ENCODE measurements around the gene PCSK5. TPM values are rescaled to one million over a fixed set of nuclear protein-coding genes. Genes with fewer than 3 reads are reported as not detected.

Gene PCSK5
- total and polyA plus RNA-seq, 2 of the 8 experiments (the other 6 are each of a cell fraction or from before 2014, with no cell fraction given), result 5.5 to 10.7 TPM

- no peak overlapping the region for H3K4me2 ChIP-seq (ENCODE audit: insufficient read depth in 1 of 2, low read depth in 2 of 2, low read length in 2 of 2)
- no peaks in the 10 kb centered on the region for H3K79me2 ChIP-seq (ENCODE audit: control insufficient read depth in 1 of 2, insufficient read depth in 2 of 2, low read length in 2 of 2)
- H3K23ac ChIP-seq (ENCODE audit: insufficient read length), result no peak overlapping the region
- no peaks in the 10 kb centered on the region for H4K20me1 ChIP-seq (replicated peaks in 1 of 2; ENCODE audit: control insufficient read depth in 1 of 2, insufficient read depth in 2 of 2, low read length in 2 of 2)
- 90% methylated on average over 2 of the region's 2 CpGs; no CpG with 5 or more reads in 1 of the 2 experiments for WGBS, 2 experiments (ENCODE audit: extremely low coverage in 1 of 2, insufficient coverage in 1 of 2, insufficient read length in 1 of 2, insufficient replicate concordance in 2 of 2, low coverage in 1 of 2, low lambda C conversion rate in 2 of 2, missing lambda C conversion rate in 1 of 2)
- POLR2A ChIA-PET (ENCODE audit: partially characterized antibody), result no interaction called here
- H3K56ac ChIP-seq (replicated peaks; ENCODE audit: insufficient read length, low read depth, low read length), result no peak overlapping the region
- no peak overlapping the region for H4K8ac ChIP-seq (ENCODE audit: extremely low read depth, insufficient read depth, low read length)
- FAIRE-seq, result no peak
- no peaks in the 10 kb centered on the region for H3K9me3 ChIP-seq (ENCODE audit: insufficient read depth in 2 of 2, low read depth in 1 of 2, low read length in 1 of 2)
- H3K27me3 ChIP-seq (replicated peaks in 1 of 4; ENCODE audit: control insufficient read depth in 3 of 4, extremely low read depth in 1 of 4, insufficient read depth in 3 of 4, low read length in 3 of 4), result no peaks in the 10 kb centered on the region
- H3K9ac ChIP-seq (replicated peaks in 1 of 4; ENCODE audit: extremely low read depth in 1 of 4, low read depth in 3 of 4, low read length in 3 of 4), result no peak overlapping the region
- H3K4me1 ChIP-seq (replicated peaks in 1 of 4; ENCODE audit: control insufficient read depth in 3 of 4, insufficient read depth in 4 of 4, low read length in 3 of 4), result no peaks in the 10 kb centered on the region
- H3K23me2 ChIP-seq (ENCODE audit: low read depth, low read length), result no peaks in the 10 kb centered on the region
- H2BK12ac ChIP-seq (ENCODE audit: low read depth, low read length), result no peak overlapping the region
- H3K79me1 ChIP-seq (ENCODE audit: low read depth, low read length), result no peaks in the 10 kb centered on the region
- no peak overlapping the region for H3K4ac ChIP-seq (replicated peaks; ENCODE audit: insufficient read length, low read depth, low read length)
- no peak overlapping the region for H2BK120ac ChIP-seq (replicated peaks; ENCODE audit: low read depth, low read length)
- H2BK20ac ChIP-seq (ENCODE audit: low read length), result no peak overlapping the region
- DNase-seq (ENCODE audit: low read depth in 1 of 2, low spot score in 2 of 2), result no peak
- no peak overlapping the region for H3K14ac ChIP-seq (ENCODE audit: insufficient read length)
- CTCF ChIA-PET (ENCODE audit: partially characterized antibody), result no interaction called here
- H4K5ac ChIP-seq (ENCODE audit: insufficient read length, low read depth, low read length), result no peak overlapping the region
- H2AK5ac ChIP-seq (ENCODE audit: low read depth, low read length), result no peak overlapping the region
- H3K36me3 ChIP-seq (ENCODE audit: control insufficient read depth in 2 of 4, insufficient read depth in 4 of 4, low read length in 3 of 4), result no peaks in the 10 kb centered on the region
- no peak overlapping the region for H2AFZ ChIP-seq (ENCODE audit: low read length)
- no peak overlapping the region for H3K27ac ChIP-seq (ENCODE audit: low read depth, low read length)
- H4K91ac ChIP-seq (replicated peaks; ENCODE audit: insufficient read length, low read length), result no peak overlapping the region
- no peak overlapping the region for H2BK15ac ChIP-seq (ENCODE audit: low read length)
- no peak overlapping the region for H2BK5ac ChIP-seq (ENCODE audit: low read depth, low read length)
- H3K18ac ChIP-seq (ENCODE audit: extremely low read depth, low read length), result no peak overlapping the region
- no peak overlapping the region for H3K4me3 ChIP-seq (ENCODE audit: extremely low read depth in 1 of 4, insufficient read depth in 2 of 4, low read depth in 3 of 4, low read length in 4 of 4)
- TF ChIP-seq EGR1 (IDR thresholded peaks at IDR 0.05; ENCODE audit: borderline replicate concordance, low read depth, low read length), result no peak
- TF ChIP-seq HDAC2 (IDR thresholded peaks at IDR 0.05; ENCODE audit: borderline replicate concordance in 1 of 2, low read depth in 2 of 2, low read length in 2 of 2), result no peak
- no peak for TF ChIP-seq KDM5A (IDR thresholded peaks at IDR 0.05; ENCODE audit: low read length)
- TF ChIP-seq KDM4A (IDR thresholded peaks at IDR 0.05; ENCODE audit: low read depth, low read length, severe bottlenecking), result no peak
- TF ChIP-seq TBP (IDR thresholded peaks at IDR 0.05; ENCODE audit: low read depth, low read length), result no peak
- no peak for TF ChIP-seq JUN (IDR thresholded peaks at IDR 0.05; ENCODE audit: low read depth, low read length)
- no peak for TF ChIP-seq TEAD4 (IDR thresholded peaks at IDR 0.05; ENCODE audit: low read depth, low read length)
- TF ChIP-seq RXRA (IDR thresholded peaks at IDR 0.05; ENCODE audit: insufficient read depth, low read depth, low read length), result no peak
- no peak for TF ChIP-seq RAD21 (IDR thresholded peaks at IDR 0.05 in 1 of 2, conservative IDR thresholded peaks at IDR 0.05 in 1 of 2; ENCODE audit: low read depth in 2 of 2, low read length in 2 of 2)
- no peak for TF ChIP-seq ASH2L (IDR thresholded peaks at IDR 0.05; ENCODE audit: low read length)
- no peak for TF ChIP-seq E2F6 (IDR thresholded peaks at IDR 0.05)
- TF ChIP-seq MAX (IDR thresholded peaks at IDR 0.05), result no peak
- TF ChIP-seq CEBPB (IDR thresholded peaks at IDR 0.05; ENCODE audit: low read depth, low read length), result no peak
Measured at GRCh38 chr9:76115982-76116646, 225.6 kb downstream of the PCSK5 start.
